HFF-Myc (cell line): ENCODE results near the gene ATG10.

ENCODE experiments used
- DNase-seq: peaks from one replicate; pipeline ENCODE4 v3.0.0-alpha.2; 2011; ENCODE audit warnings: low read depth; ENCODE audit errors: extremely low read depth
- H3K4me3 ChIP-seq: replicated peaks from 2 replicates; pipeline ENCODE4 v1.5.1; 2011; ENCODE audit warnings: low read depth, mild to moderate bottlenecking, control low read depth, low read length
- CTCF ChIP-seq: IDR thresholded peaks from 2 replicates; pipeline ENCODE4 v1.5.1; 2012; ENCODE audit warnings: mild to moderate bottlenecking, low read depth, low read length, control low read depth; ENCODE audit errors: missing control alignments

The ATG10 gene

DNA sequence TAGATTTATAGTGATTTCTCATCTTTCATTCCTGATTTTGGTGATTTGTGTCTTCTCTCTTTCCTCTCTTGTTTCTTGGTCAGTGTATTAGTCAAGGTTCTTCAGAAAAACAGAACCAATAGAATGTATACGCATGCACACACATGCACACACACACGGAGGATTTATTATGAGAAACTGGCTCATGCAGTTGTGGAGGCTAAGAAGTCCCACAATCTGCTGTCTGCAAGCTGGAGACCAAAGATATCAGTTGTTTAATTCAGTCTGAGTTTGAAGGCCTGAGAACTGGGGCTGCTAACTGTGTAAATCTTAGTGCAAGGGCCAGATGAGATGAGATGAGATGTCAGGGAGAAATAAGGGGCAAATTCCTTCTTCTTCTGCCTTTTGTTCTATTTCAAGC lies 312.1 kb downstream of the ATG10 start:
- DNase-seq = no peak
- TF ChIP-seq CTCF = no peak
- H3K4me3 ChIP-seq = no peak overlapping the region

DNA sequence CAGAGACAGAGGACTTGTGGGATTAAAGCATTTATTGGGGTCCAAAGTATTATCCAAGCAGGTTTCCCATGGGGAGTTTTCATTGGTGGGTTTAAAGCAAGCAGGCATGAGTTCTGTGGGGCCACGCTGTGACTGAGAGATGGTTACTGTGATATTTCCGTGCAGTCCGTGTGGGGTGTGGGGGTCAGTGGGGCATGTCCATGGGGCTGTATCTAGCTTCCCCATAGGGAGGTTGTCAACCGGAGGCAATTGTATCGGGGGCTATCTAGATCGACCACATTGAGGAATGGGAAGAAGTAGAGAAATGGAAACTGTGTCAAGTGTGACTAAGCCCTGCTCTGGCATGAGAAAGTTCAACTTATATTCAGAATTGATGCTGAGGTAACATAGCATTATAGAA lies 313.4 kb downstream of the ATG10 start:
- no peak for TF ChIP-seq CTCF
- no peak for DNase-seq
- no peak overlapping the region for H3K4me3 ChIP-seq

DNA sequence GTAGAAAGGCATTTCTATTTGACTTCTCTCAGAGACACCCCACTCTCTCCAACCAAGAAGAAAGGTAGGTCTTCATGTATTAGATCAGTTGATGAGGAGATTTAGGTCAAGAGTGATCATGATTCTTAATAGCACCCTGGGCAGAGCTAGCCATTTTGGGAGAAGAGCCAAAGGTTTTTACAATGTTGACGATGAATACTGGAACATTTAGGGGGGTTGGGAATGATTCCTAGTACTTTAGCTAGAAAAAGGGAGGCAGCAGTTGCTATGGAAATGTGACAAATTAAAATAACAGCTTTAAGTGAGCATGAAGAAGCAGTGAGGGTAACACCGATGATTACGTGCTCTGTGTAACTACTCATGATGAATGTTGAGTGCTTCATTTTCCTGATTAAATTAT lies 315.8 kb downstream of the ATG10 start:
- no peak for DNase-seq
- no peak for TF ChIP-seq CTCF
- H3K4me3 ChIP-seq = no peak overlapping the region

GRCh38 chr5:82290005-82290404 lies 318.2 kb downstream of the ATG10 start:
- no peak for DNase-seq
- no peak overlapping the region for H3K4me3 ChIP-seq
- no peak for TF ChIP-seq CTCF

GRCh38 chr5:82290908-82291307 lies 319.1 kb downstream of the ATG10 start:
- H3K4me3 ChIP-seq = no peak overlapping the region
- DNase-seq = no peak
- TF ChIP-seq CTCF = no peak

DNA sequence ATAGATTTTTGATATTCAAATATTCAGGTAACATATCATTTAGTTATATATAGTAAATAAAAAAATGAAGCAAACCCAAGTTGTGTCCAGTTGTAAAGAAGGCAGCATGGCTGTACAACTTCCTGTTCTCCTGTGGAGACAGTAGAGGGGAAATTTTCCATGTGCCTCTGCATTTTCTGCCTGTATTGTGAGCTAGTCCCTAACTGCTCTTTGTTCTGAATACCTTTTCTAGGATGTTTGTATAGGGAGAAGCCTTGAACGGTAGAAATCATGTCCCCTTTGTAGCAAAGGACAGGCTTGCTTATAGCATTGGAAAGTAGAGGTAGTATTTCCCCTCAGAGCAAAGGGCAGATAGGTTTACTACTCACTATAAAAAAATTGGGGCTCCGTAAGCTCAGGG lies 319.6 kb downstream of the ATG10 start:
- no peak for DNase-seq
- H3K4me3 ChIP-seq = no peak overlapping the region
- no peak for TF ChIP-seq CTCF

- DNase-seq = no peak
- no peak overlapping the region for H3K4me3 ChIP-seq
- TF ChIP-seq CTCF = no peak
Measured at GRCh38 chr5:82295144-82295543, 323.3 kb downstream of the ATG10 start.
